Fibroblast of mammary gland (primary cell): ENCODE data around the gene NGFR.

Experiments
- DNase-seq: peaks from one replicate; pipeline ENCODE4 v3.0.0-alpha.2; 2010; ENCODE audit warnings: low read depth
- H3K4me3 ChIP-seq: 2 replicates; pipeline ENCODE4 v1.5.1; 2011; ENCODE audit warnings: low read depth, mild to moderate bottlenecking, low read length, moderate library complexity; ENCODE audit not compliant: control insufficient read depth
- CTCF ChIP-seq: conservative IDR thresholded peaks from 2 replicates; pipeline ENCODE4 v1.5.1; 2011; ENCODE audit warnings: low read depth, low read length, inconsistent platforms; ENCODE audit not compliant: control insufficient read depth, insufficient read depth

The NGFR gene

DNA sequence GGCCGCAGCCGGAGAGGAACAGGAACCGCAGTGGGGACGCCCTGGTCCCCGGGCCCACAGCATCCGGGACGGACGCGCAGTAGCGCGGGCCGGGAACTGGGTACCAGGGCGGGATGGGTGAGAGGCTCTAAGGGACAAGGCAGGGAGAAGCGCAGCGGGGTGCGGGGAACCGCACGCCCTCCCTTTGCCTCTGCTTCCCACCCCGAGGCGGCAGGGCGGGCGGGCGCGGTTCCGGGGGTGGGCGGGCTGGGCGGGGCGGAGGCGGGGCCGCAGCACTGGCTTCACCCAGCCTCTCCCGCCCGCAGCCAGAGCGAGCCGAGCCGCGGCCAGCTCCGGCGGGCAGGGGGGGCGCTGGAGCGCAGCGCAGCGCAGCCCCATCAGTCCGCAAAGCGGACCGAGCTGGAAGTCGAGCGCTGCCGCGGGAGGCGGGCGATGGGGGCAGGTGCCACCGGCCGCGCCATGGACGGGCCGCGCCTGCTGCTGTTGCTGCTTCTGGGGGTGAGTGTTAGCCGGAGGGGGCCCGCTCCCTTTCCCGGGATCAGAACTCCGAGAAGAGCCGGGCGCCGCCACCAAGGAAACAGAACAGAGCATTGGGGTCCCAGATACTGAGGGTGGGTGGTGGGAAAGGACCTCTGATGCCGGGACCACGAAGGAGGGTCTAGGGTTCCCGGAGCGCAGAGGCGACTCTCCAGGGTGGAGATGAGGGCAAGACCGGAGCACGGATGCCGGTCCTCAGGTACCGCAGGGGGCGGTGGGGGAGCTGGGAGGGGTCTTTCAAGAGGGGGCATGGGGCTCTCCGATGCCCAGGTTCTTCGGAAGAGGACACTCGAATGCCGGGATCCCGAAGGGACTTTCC lies at the start of gene NGFR:
NGFR (plus strand) TSS at position 308 of the 856 bp plus-strand sequence; CDS start at position 433, 125 bp downstream.
- no peak for TF ChIP-seq CTCF
- DNase-seq = peak; percentile 11
- H3K4me3 ChIP-seq = peak within 1 kb of the TSS; percentile 0

DNA sequence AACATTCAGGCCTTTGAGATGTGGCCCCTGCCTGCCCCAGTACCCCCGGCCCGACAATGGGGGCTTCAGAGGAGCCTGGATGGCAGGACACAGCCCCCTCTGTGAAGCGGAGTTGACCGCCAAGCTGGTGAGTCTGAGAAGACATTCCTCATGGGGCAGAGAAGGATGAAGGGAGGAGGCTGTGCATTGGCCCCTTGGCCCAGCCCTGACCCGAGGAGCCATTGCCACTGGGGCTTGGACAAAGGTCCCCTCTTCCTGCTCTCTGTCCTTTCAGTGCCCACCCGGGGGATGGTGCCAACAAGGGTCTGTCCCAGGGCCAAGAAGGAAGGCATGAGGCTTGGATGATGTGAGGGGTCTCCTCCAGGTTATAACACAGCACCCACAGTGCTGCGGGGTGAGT lies 49.5 kb upstream of the NGFR start:
- no peak overlapping the region for H3K4me3 ChIP-seq
- no peak for TF ChIP-seq CTCF
- no peak for DNase-seq

GRCh38 chr17:49447628-49448302 lies 47.3 kb upstream of the NGFR start:
- no peak for TF ChIP-seq CTCF
- no peak overlapping the region for H3K4me3 ChIP-seq
- DNase-seq = no peak

GRCh38 chr17:49450181-49450580 lies 44.9 kb upstream of the NGFR start:
- DNase-seq = no peak
- no peak overlapping the region for H3K4me3 ChIP-seq
- TF ChIP-seq CTCF = no peak

- no peak overlapping the region for H3K4me3 ChIP-seq
- DNase-seq = no peak
- no peak for TF ChIP-seq CTCF
Observed at GRCh38 chr17:49450735-49451134, 44.4 kb upstream of the NGFR start.

GRCh38 chr17:49452201-49452600 lies 42.9 kb upstream of the NGFR start:
- no peak overlapping the region for H3K4me3 ChIP-seq
- TF ChIP-seq CTCF = no peak
- DNase-seq = no peak
